LNCaP clone FGC (cell line): Measurements from ENCODE around the gene STAT1.

Source experiments
- DNase-seq: peaks from one replicate; pipeline ENCODE4 v3.0.0-alpha.2; 2011; ENCODE audit warnings: low read depth
- H3K4me3 ChIP-seq: 2 replicates; pipeline ENCODE4 v1.5.1; 2011; ENCODE audit warnings: mild to moderate bottlenecking, low read depth, low read length, control low read depth
- CTCF ChIP-seq: IDR thresholded peaks from 2 replicates; pipeline ENCODE4 v1.5.1; 2012; ENCODE audit warnings: mild to moderate bottlenecking; ENCODE audit not compliant: control insufficient read depth, insufficient read depth; ENCODE audit errors: extremely low read depth

The STAT1 gene

DNA sequence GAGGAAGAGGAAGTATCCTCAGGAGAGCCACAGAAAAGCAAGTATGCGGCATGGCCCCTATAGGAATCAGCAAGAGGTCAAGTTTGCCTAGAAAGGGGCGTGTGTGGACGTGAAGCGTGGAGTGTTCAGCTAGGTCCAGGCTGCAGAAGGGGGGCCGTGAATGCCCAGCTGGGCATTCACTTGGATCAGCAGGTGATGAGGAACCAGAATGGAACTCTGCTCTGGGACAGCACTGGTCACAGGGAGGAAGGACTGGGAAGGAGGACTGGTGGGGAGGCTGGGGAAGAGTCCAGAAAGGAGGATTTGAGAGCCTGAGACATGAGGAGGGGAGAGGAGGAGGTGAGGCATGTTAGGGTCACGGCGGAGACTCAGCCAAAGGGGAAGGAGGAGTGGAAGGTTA, 19.8 kb downstream of the STAT1 start:
- DNase-seq, result no peak
- no peak overlapping the region for H3K4me3 ChIP-seq
- no peak for TF ChIP-seq CTCF

- H3K4me3 ChIP-seq, result no peak overlapping the region
- TF ChIP-seq CTCF, result no peak
These were observed 20.7 kb downstream of the STAT1 start for GRCh38 chr2:190993292-190993643.

GRCh38 chr2:190990132-190990531, 23.8 kb downstream of the STAT1 start:
- H3K4me3 ChIP-seq, result no peak overlapping the region
- TF ChIP-seq CTCF, result no peak
- no peak for DNase-seq

More at GRCh38 chr2:190993292-190993643, 20.7 kb downstream of the STAT1 start:
- DNase-seq, result no peak

GRCh38 chr2:190988910-190989309, 25.1 kb downstream of the STAT1 start:
- no peak overlapping the region for H3K4me3 ChIP-seq
- TF ChIP-seq CTCF, result no peak
- no peak for DNase-seq

DNA sequence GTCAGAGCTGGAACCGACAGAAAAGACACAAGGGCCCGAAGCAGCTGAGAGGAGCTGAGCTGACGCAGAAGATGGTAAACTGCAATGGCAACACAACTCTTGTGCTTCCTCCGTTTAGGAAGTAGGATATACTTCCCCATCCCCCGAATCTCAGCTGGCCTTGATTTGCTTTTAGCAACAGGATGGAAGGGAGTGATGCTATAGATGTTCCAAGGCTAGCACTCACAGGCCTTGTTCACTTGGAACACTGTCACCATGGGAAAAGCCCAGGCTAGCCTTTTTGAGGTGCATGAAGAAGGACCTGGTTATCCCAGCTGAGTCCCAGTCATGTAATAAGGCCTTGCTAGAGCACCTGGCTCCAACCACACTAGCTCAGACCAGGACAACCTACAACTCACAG, 26.0 kb downstream of the STAT1 start:
- no peak overlapping the region for H3K4me3 ChIP-seq
- DNase-seq, result no peak
- TF ChIP-seq CTCF, result no peak

DNA sequence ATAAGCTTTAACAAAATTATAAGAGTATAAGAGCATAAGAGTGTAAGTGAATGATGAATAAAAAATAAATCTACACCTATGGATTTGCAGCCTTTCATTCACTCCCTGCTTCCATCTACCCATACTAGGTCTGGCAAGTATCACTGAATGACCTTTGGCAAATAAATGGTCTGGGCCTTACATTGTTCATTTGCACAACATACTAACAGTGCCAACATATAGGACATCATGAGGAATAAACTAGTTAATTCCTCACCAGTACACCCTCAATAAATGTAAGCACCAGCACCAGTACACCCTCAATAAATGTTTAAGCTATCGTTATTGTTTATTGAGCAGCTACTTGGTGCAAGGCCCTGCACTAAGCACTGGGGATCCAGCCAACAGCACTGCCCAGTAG, 26.9 kb downstream of the STAT1 start:
- TF ChIP-seq CTCF, result no peak

GRCh38 chr2:190986221-190986953, 27.6 kb downstream of the STAT1 start:
- TF ChIP-seq CTCF, result no peak
- no peak for DNase-seq
- no peak overlapping the region for H3K4me3 ChIP-seq

More for the DNA sequence above, 26.9 kb downstream of the STAT1 start:
- DNase-seq, result no peak
- no peak overlapping the region for H3K4me3 ChIP-seq
